ENCODE data around the gene AKAP5. TPM values are rescaled to one million over a fixed set of nuclear protein-coding genes. Genes with fewer than 3 reads are reported as not detected.

AKAP5 gene
- polyA plus RNA-seq, 1 of the 3 experiments (the other 2 are of a cell fraction), result 0.28 TPM

DNA sequence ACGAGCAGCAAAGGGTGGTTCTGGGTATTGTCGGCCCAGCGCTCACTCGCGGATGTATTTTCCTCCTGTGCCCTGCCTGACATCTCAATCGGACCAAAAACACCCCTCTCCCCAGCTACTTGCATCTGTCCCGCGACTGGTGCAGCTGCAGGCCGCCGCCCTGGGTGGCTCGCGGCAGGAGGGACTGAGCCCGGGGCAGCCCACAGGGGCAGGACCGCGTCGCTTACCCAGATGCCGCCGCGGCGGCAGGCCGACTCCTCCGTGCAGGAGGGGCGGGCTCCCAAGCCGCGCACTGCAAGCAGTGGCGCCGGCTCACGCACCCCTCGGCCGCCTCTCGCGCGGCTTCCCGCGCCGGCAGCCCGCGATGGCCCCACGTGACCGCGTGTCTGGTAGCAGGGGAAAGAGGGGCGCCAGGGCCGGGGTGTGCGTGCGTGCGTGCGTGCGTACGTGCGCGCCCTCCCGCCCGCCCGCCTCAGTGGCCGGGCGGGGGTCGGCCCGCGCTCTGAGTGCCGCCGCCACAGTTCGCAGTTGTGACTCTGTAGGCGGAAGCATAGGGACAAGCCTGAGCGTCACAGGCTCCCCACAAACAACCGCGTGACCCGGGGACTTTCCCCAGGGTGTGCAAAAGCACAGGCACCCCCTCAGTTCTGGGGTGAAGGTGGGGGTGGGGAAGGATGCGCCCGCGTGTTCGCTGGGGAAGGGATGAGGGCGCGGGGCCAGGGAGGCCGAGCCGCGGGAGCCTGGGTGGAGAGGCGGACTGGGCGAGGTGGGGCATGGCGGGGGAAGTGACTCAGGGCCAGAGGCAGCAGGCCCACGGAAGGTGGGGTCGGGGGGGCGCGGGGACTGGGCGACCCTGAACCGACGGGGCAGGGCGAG, 38.4 kb downstream of the AKAP5 start, which contains the start of gene ZBTB25:
Gene ZBTB25, minus strand, starts transcription at position 405 of the 876 bp plus-strand sequence. CDS start 13,305 bp downstream, outside the sequence.
- 0% methylated on average over 28 of the region's 87 CpGs for WGBS (ENCODE audit: low lambda C conversion rate)
- peaks cover 89% of the 10 kb centered on the region for H3K79me2 ChIP-seq (ENCODE audit: insufficient read depth)

More for the DNA sequence above, 38.4 kb downstream of the AKAP5 start, which contains the start of gene ZBTB25:
- DNase-seq, result peak; percentile 90
- H4K20me1 ChIP-seq (ENCODE audit: insufficient read depth), result peaks cover 35% of the 10 kb centered on the region
- H3F3A ChIP-seq (replicated peaks; ENCODE audit: insufficient read depth), result peaks cover 26% of the 10 kb centered on the region
- peak within 1 kb of the TSS; percentile 92 for H3K4me3 ChIP-seq (ENCODE audit: low read depth in 2 of 2, low read length in 1 of 2)
- peak within 1 kb of the TSS; percentile 95 to 99 for H3K27ac ChIP-seq (ENCODE audit: low read depth in 2 of 2, low read length in 1 of 2)
- ChIA-PET POLR2A (interaction anchor here (1.1 to 2.3 kb wide), 4 partner anchors 14 to 165 kb away, joined by 3 to 7 read pairs (median 6); partner anchors contain the start of gene HSPA2), CTCF (interaction anchor here (1.1 to 5.6 kb wide), 6 partner anchors 19 to 160 kb away, joined by 3 to 20 read pairs (median 6); no protein-coding TSS in a partner anchor)
- no peaks in the 10 kb centered on the region for H3K9me3 ChIP-seq
- H3K4me1 ChIP-seq (ENCODE audit: control insufficient read depth in 1 of 2, insufficient read depth in 2 of 2, low read depth in 1 of 2, low read length in 1 of 2), result peaks cover 34 to 37% of the 10 kb centered on the region in 2 experiments
- peaks cover 0 to 6% of the 10 kb centered on the region in 2 experiments for H3K36me3 ChIP-seq (replicated peaks in 1 of 2; ENCODE audit: control insufficient read depth in 1 of 2, insufficient read depth in 2 of 2, low read length in 1 of 2)
- H3K9ac ChIP-seq, result peak within 1 kb of the TSS; percentile 97
- H3K27me3 ChIP-seq (ENCODE audit: insufficient read depth), result no peaks in the 10 kb centered on the region
- H2AFZ ChIP-seq (ENCODE audit: low read depth), result peak within 1 kb of the TSS; percentile 87
- TF ChIP-seq FOSL2 (IDR thresholded peaks at IDR 0.05; ENCODE audit: borderline replicate concordance, low read depth) (no peak), MXI1 (IDR thresholded peaks at IDR 0.05; ENCODE audit: low read depth, low read length) (peak; percentile 76), SMC3 (IDR thresholded peaks at IDR 0.05; ENCODE audit: low read depth, low read length) (no peak), USF2 (IDR thresholded peaks at IDR 0.05; ENCODE audit: borderline replicate concordance, low read depth, low read length) (peak; percentile 74), NFIC (IDR thresholded peaks at IDR 0.05; ENCODE audit: borderline replicate concordance) (no peak; the same call in 1 of the 2 replicates), POLR2AphosphoS5 (IDR thresholded peaks at IDR 0.05; ENCODE audit: low read depth, low read length) (0 out of 2 replicates have a peak, but pooled peaks have one; percentile 18), CHD2 (IDR thresholded peaks at IDR 0.05; ENCODE audit: low read length, partially characterized antibody) (peak; percentile 98), RCOR1 (IDR thresholded peaks at IDR 0.05; ENCODE audit: low read length) (no peak), NRF1 (IDR thresholded peaks at IDR 0.05; ENCODE audit: low read depth, low read length) (peak; percentile 61), TAF1 (IDR thresholded peaks at IDR 0.05; ENCODE audit: borderline replicate concordance, low read depth, low read length) (peak; percentile 58; the same call in 1 of the 2 replicates), SIN3A (IDR thresholded peaks at IDR 0.05; ENCODE audit: borderline replicate concordance, low read depth, low read length) (peak; percentile 68; the same call in 1 of the 2 replicates), EZH2phosphoT487 (IDR thresholded peaks at IDR 0.05; ENCODE audit: borderline replicate concordance, low read depth) (no peak), RXRA (IDR thresholded peaks at IDR 0.05; ENCODE audit: borderline replicate concordance, low read depth) (no peak; the same call in 1 of the 2 replicates), RFX5 (IDR thresholded peaks at IDR 0.05; ENCODE audit: low read length) (no peak), TEAD4 (IDR thresholded peaks at IDR 0.05; ENCODE audit: borderline replicate concordance, insufficient read depth) (no peak)
- TF ChIP-seq, protein P1, sequence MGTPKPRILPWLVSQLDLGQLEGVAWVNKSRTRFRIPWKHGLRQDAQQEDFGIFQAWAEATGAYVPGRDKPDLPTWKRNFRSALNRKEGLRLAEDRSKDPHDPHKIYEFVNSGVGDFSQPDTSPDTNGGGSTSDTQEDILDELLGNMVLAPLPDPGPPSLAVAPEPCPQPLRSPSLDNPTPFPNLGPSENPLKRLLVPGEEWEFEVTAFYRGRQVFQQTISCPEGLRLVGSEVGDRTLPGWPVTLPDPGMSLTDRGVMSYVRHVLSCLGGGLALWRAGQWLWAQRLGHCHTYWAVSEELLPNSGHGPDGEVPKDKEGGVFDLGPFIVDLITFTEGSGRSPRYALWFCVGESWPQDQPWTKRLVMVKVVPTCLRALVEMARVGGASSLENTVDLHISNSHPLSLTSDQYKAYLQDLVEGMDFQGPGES (IDR thresholded peaks at IDR 0.05; ENCODE audit: low read depth, low read length), result no peak
- TF ChIP-seq, protein P2, sequence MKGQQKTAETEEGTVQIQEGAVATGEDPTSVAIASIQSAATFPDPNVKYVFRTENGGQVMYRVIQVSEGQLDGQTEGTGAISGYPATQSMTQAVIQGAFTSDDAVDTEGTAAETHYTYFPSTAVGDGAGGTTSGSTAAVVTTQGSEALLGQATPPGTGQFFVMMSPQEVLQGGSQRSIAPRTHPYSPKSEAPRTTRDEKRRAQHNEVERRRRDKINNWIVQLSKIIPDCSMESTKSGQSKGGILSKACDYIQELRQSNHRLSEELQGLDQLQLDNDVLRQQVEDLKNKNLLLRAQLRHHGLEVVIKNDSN (IDR thresholded peaks at IDR 0.05; ENCODE audit: borderline replicate concordance, low read depth), result peak; percentile 94
- TF ChIP-seq, protein P3, sequence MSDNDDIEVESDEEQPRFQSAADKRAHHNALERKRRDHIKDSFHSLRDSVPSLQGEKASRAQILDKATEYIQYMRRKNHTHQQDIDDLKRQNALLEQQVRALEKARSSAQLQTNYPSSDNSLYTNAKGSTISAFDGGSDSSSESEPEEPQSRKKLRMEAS (IDR thresholded peaks at IDR 0.05; ENCODE audit: low read depth), result peak; percentile 73
- TF ChIP-seq, protein P4, sequence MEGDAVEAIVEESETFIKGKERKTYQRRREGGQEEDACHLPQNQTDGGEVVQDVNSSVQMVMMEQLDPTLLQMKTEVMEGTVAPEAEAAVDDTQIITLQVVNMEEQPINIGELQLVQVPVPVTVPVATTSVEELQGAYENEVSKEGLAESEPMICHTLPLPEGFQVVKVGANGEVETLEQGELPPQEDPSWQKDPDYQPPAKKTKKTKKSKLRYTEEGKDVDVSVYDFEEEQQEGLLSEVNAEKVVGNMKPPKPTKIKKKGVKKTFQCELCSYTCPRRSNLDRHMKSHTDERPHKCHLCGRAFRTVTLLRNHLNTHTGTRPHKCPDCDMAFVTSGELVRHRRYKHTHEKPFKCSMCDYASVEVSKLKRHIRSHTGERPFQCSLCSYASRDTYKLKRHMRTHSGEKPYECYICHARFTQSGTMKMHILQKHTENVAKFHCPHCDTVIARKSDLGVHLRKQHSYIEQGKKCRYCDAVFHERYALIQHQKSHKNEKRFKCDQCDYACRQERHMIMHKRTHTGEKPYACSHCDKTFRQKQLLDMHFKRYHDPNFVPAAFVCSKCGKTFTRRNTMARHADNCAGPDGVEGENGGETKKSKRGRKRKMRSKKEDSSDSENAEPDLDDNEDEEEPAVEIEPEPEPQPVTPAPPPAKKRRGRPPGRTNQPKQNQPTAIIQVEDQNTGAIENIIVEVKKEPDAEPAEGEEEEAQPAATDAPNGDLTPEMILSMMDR (IDR thresholded peaks at IDR 0.05), result no peak
- TF ChIP-seq, protein P5, sequence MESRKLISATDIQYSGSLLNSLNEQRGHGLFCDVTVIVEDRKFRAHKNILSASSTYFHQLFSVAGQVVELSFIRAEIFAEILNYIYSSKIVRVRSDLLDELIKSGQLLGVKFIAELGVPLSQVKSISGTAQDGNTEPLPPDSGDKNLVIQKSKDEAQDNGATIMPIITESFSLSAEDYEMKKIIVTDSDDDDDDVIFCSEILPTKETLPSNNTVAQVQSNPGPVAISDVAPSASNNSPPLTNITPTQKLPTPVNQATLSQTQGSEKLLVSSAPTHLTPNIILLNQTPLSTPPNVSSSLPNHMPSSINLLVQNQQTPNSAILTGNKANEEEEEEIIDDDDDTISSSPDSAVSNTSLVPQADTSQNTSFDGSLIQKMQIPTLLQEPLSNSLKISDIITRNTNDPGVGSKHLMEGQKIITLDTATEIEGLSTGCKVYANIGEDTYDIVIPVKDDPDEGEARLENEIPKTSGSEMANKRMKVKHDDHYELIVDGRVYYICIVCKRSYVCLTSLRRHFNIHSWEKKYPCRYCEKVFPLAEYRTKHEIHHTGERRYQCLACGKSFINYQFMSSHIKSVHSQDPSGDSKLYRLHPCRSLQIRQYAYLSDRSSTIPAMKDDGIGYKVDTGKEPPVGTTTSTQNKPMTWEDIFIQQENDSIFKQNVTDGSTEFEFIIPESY (IDR thresholded peaks at IDR 0.05; ENCODE audit: borderline replicate concordance, low read depth), result peak; percentile 92
- no peaks in the 10 kb centered on the region for H3K9me2 ChIP-seq
- peak within 1 kb of the TSS; percentile 98 for H3K4me2 ChIP-seq
